Stomach (tissue), 9 donors: ENCODE results near the gene CGGBP1. TPM values are rescaled to one million over a fixed set of nuclear protein-coding genes. Genes with fewer than 3 reads are reported as not detected.
"Not testable (repeated sequence)": the region's sequence is repeated elsewhere in the genome, so short reads cannot be mapped to it uniquely, and the experiment has no call there.

Experiments
- DNase-seq, 2 donors: peaks; one replicate each; pipeline versions ENCODE4 v3.0.0 to v3.0.0-alpha.2; 2013 to 2019
- H3K27ac ChIP-seq, 5 donors: fragments of 200-600 bp in 4 of 5; sonication (generic) in 4 of 5; one replicate each; pipeline ENCODE4 v1.5.1; 2013 to 2019; ENCODE audit warnings: mild to moderate bottlenecking in 1 of 5, moderate library complexity in 1 of 5
- H3K27me3 ChIP-seq, 3 donors: fragments of 200-600 bp; sonication (generic); one replicate each; pipeline ENCODE4 v1.5.1; 2017 to 2019; ENCODE audit warnings: mixed run types in 1 of 3
- H3K36me3 ChIP-seq, 4 donors: fragments of 200-600 bp; sonication (generic); 1 replicate in 3 of 4; 2 replicates in 1 of 4; pipeline ENCODE4 v1.5.1; 2016 to 2019
- H3K4me1 ChIP-seq, 4 donors: fragments of 200-600 bp; sonication (generic); one replicate each; pipeline ENCODE4 v1.5.1; 2016 to 2019
- H3K4me3 ChIP-seq, 4 donors: fragments of 200-600 bp; sonication (generic) in 3 of 4; one replicate each; pipeline ENCODE4 v1.5.1; 2016 to 2019; ENCODE audit warnings: mild to moderate bottlenecking in 1 of 4
- H3K9me3 ChIP-seq, 4 donors: fragments of 200-600 bp; sonication (generic); one replicate each; pipeline ENCODE4 v1.5.1; 2016 to 2019
- EP300 ChIP-seq: sonication (generic); formaldehyde crosslinking; IDR thresholded peaks from one replicate; pipeline ENCODE4 v1.6.1; 2017; ENCODE audit warnings: antibody characterized with exemption
- POLR2A ChIP-seq, 4 donors: fragments of 450-650 bp; IDR thresholded peaks; one replicate each; pipeline ENCODE4 v1.6.1; 2016; ENCODE audit warnings: antibody characterized with exemption in 4 of 4, control low read depth in 2 of 4, mild to moderate bottlenecking in 1 of 4, moderate library complexity in 1 of 4
- POLR2AphosphoS5 ChIP-seq, 3 donors: sonication (generic); formaldehyde crosslinking; IDR thresholded peaks; one replicate each; pipeline ENCODE4 v1.6.1; 2016; ENCODE audit warnings: antibody characterized with exemption in 3 of 3
- WGBS, 5 donors: extraction: QIAGEN DNeasy Blood & Tissue Kit in 3 of 5; methylation state at CpG; one replicate each; pipeline versions ENCODE4 v1.1.5 to v1.1.7; 2013 to 2018; 5-methylcytosine and 5-hydroxymethylcytosine counted together
- intact Hi-C: fragments of 100-400 bp; cut with DNase I; formaldehyde crosslinking; loops from one replicate; pipeline ENCODE4 v1.15.1; 2023; ENCODE audit warnings: low total_unique reads
- polyA plus RNA-seq, 3 donors: library from polyadenylated mRNA; stranded (reverse); fragments of 200-250 nt; gene quantifications; one replicate each; pipeline ENCODE4 v1.2.3, GENCODE V29; 2013
- total RNA-seq, 5 donors: library from RNA; depleted of rRNA; stranded (reverse); fragments of >200 nt; gene quantifications; one replicate each; pipeline versions ENCODE4 v1.1.0 to v1.2.3, GENCODE V29; 2014 to 2016
- TF ChIP-seq, protein P1 (sequence below), 7 experiments: fragments of 450-650 bp in 4 of 7; fragments of 200-600 bp in 3 of 7; sonication (generic) in 3 of 7; IDR thresholded peaks; one replicate each; pipeline ENCODE4 v1.5.1; 2016 to 2019; ENCODE audit warnings: antibody characterized with exemption in 7 of 7, control low read depth in 2 of 7, mild to moderate bottlenecking in 1 of 7
- donor health status: healthy with polysubstance abuse.
- donor health status: Bipolar disorder and iron deficiency.
- donor health status: healthy.

The CGGBP1 gene
- total and polyA plus RNA-seq, 8 donors: 27.4 to 146 (median 33.8) TPM

DNA sequence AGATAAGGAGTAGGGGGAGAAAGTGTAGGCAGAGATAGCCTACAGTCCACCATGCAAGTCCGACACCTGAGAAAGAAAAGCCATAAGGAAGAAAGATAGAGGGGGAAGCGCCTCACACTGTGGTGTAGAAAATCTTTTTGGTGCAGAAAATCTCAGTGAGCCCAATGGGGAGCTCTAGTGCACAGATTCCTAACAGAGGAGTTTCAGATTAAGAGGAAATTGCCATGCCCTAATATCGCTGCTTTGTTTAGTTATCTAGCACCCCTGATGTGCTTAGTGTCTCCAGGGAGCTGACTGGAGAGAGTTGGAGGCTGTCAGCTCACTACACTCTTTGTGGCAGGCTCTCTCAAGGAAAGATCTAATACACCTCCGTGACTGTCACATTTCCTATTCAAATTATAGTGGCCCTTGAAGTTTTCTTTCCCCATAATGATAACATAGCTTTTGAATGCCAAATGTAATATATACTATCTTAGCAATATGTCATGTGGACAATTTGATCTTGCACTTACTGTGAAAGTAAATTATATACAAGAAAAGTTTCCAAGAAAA, 33.7 kb downstream of the CGGBP1 start:
- Histone ChIP-seq H3K4me1 (peaks cover 0 to 3% (median 0%) of the 10 kb centered on the region in 4 donors), H3K4me3 (no peak overlapping the region), H3K27me3 (no peaks in the 10 kb centered on the region), H3K36me3 (no peaks in the 10 kb centered on the region), H3K9me3 (peaks cover 0 to 12% (median 4%) of the 10 kb centered on the region in 4 donors), H3K27ac (no peak overlapping the region)
- no peak for DNase-seq
- intact Hi-C loops: no loop called here
- WGBS, 5 donors: 69 to 79% (median 75%) methylated on average over 4 of the region's 4 CpGs
- TF ChIP-seq POLR2AphosphoS5 (IDR thresholded peaks at IDR 0.05): no peak
- TF ChIP-seq, protein P1, sequence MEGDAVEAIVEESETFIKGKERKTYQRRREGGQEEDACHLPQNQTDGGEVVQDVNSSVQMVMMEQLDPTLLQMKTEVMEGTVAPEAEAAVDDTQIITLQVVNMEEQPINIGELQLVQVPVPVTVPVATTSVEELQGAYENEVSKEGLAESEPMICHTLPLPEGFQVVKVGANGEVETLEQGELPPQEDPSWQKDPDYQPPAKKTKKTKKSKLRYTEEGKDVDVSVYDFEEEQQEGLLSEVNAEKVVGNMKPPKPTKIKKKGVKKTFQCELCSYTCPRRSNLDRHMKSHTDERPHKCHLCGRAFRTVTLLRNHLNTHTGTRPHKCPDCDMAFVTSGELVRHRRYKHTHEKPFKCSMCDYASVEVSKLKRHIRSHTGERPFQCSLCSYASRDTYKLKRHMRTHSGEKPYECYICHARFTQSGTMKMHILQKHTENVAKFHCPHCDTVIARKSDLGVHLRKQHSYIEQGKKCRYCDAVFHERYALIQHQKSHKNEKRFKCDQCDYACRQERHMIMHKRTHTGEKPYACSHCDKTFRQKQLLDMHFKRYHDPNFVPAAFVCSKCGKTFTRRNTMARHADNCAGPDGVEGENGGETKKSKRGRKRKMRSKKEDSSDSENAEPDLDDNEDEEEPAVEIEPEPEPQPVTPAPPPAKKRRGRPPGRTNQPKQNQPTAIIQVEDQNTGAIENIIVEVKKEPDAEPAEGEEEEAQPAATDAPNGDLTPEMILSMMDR (IDR thresholded peaks at IDR 0.05): no peak
- TF ChIP-seq EP300: no peak
- TF ChIP-seq POLR2A (IDR thresholded peaks at IDR 0.05): no peak

DNA sequence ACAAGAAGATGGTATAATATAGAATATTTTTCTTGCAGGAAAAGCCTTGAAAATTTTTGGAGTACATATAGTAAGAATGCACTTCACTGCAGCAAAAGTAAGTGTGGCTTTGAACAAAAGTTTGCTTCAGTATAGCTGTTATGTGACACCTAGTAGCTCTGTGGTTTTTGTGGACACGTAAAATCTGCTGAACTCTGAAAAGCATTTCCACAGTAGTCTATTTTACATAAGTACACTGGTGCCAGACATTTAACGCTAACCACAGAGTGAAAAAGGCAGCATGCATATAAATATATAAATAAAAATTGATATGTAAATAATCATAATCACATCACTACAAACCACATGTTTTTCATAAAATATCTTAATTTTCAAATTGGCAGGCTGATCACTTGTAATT, 39.8 kb downstream of the CGGBP1 start:
- H3K4me3 ChIP-seq: no peak overlapping the region
- intact Hi-C loops: no loop called here
- H3K4me1 ChIP-seq: no peaks in the 10 kb centered on the region
- 57 to 71% (median 63%) methylated on average over 2 of the region's 2 CpGs for WGBS, 5 donors
- DNase-seq: peak in 1 of 2 donors; percentile 19
- TF ChIP-seq, protein P1 (IDR thresholded peaks at IDR 0.05): no peak
- TF ChIP-seq POLR2A (IDR thresholded peaks at IDR 0.05): no peak
- TF ChIP-seq EP300: no peak
- no peak for TF ChIP-seq POLR2AphosphoS5 (IDR thresholded peaks at IDR 0.05)
- H3K36me3 ChIP-seq: no peaks in the 10 kb centered on the region
- H3K9me3 ChIP-seq: no peaks in the 10 kb centered on the region
- H3K27me3 ChIP-seq: no peaks in the 10 kb centered on the region
- no peak overlapping the region for H3K27ac ChIP-seq

DNA sequence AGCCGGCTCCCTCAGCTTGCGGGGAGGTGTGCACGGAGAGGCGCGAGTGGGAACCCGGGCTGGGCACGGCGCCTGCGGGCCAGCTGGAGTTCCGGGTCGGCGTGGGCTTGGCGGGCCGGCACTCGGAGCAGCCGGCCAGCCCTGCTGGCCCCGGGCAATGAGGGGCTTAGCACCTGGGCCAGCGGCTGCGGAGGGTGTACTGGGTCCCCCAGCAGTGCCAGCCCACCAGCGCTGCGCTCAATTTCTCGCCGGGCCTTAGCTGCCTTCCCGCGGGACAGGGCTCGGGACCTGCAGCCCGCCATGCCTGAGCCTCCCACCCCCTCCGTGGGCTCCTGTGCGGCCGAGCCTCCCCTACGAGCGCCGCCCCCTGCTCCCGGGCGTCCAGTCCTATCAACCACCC, 43.1 kb downstream of the CGGBP1 start:
- H3K27me3 ChIP-seq, H3K9me3 ChIP-seq, H3K36me3 ChIP-seq, H3K4me1 ChIP-seq, H3K27ac ChIP-seq, H3K4me3 ChIP-seq, DNase-seq, intact Hi-C loops: not testable (repeated sequence)
- WGBS, 5 donors: 96 to 100% (median 98%) methylated on average over 2 to 35 of the region's 35 CpGs; no CpG with 5 or more reads in 1 of the 5 donors

DNA sequence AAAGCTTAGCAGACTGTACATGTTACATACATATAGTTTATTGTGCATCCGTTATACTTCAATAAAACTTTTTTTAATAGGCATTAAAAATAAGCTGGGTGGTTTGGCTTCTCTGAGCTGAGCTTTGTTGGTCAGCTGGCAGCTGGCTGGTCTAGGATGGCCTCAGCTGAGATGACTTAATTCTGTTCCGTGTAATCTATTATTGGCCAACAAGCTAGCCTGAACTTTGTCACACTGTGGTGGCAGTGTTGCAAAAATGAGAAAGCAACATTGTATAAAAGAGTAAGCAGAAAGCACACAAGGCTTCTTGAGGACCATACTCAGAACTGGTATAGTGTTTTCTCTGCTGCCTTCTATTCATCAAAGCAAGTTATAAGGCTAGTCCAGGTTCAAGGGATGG, 45.2 kb downstream of the CGGBP1 start:
- Histone ChIP-seq H3K9me3 (no peaks in the 10 kb centered on the region), H3K4me3 (no peak overlapping the region), H3K4me1 (no peaks in the 10 kb centered on the region), H3K27ac (no peak overlapping the region), H3K36me3 (no peaks in the 10 kb centered on the region), H3K27me3 (no peaks in the 10 kb centered on the region)
- 32 to 60% (median 45%) methylated on average over 2 of the region's 2 CpGs for WGBS, 5 donors
- no peak for DNase-seq
- intact Hi-C loops: no loop called here
- TF ChIP-seq, protein P1 (IDR thresholded peaks at IDR 0.05): no peak
- TF ChIP-seq POLR2A (IDR thresholded peaks at IDR 0.05) (no peak), EP300 (no peak), POLR2AphosphoS5 (IDR thresholded peaks at IDR 0.05) (no peak)

DNA sequence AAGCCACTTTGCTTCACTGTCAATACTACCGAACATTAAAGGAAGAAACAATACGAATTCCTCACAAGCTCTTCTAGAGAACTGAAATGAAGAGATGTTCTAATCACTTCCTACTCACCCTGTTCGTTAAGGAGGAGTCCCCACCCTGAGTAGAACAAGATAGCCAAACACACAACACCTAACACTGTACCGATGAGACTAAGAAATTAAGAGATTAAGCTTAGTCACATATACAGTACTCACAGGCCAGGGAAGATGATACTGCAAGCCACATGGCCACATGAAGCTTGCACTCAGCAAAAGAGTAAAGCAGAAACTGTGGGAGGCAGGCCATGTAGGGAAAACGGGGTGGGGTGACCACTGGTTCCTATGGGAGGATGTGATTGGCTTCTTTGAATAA, 48.0 kb downstream of the CGGBP1 start:
- intact Hi-C loops: no loop called here
- DNase-seq: no peak
- Histone ChIP-seq H3K36me3 (no peaks in the 10 kb centered on the region), H3K27ac (no peak overlapping the region), H3K27me3 (no peaks in the 10 kb centered on the region), H3K4me3 (no peak overlapping the region), H3K9me3 (no peaks in the 10 kb centered on the region), H3K4me1 (no peaks in the 10 kb centered on the region)
- TF ChIP-seq POLR2A (IDR thresholded peaks at IDR 0.05) (no peak), EP300 (no peak), POLR2AphosphoS5 (IDR thresholded peaks at IDR 0.05) (no peak)
- TF ChIP-seq, protein P1 (IDR thresholded peaks at IDR 0.05): no peak
- WGBS, 5 donors: 80 to 86% (median 84%) methylated on average over 5 of the region's 5 CpGs
